MM.1S (cell line): ENCODE results near the gene NDOR1.

Experiments used
- CTCF ChIP-seq: fragments of 300-600 bp; sonication (generic); IDR thresholded peaks from 2 replicates; pipeline ENCODE4 v1.5.1; 2016; ENCODE audit warnings: antibody characterized with exemption, low read length, mixed read lengths
- EZH2phosphoT487 ChIP-seq: fragments of 300-600 bp; sonication (generic); IDR thresholded peaks from 2 replicates; pipeline ENCODE4 v1.6.1; 2018; ENCODE audit warnings: antibody characterized with exemption, low read length

- TF ChIP-seq CTCF (no peak), EZH2phosphoT487 (no peak)
These were observed 14.3 kb upstream of the NDOR1 start for GRCh38 chr9:137191245-137191644.
